Lower leg skin (tissue), 4 donors: ENCODE data around the gene HHLA2. TPM values are rescaled to one million over a fixed set of nuclear protein-coding genes. Genes with fewer than 3 reads are reported as not detected.

ENCODE experiments used
- DNase-seq, 2 donors: peaks; one replicate each; pipeline ENCODE4 v3.0.0-alpha.2; 2019; ENCODE audit warnings: low spot score in 2 of 2
- H3K4me3 ChIP-seq: fragments of 200-600 bp; sonication (generic); 2 replicates; pipeline ENCODE4 v1.5.1; 2017; ENCODE audit warnings: mild to moderate bottlenecking, low read depth; ENCODE audit not compliant: poor library complexity, severe bottlenecking
- POLR2A ChIP-seq, 2 donors: fragments of 450-650 bp; IDR thresholded peaks; one replicate each; pipeline ENCODE4 v1.6.1; 2016 to 2017; ENCODE audit warnings: antibody characterized with exemption in 2 of 2, mild to moderate bottlenecking in 1 of 2, moderate library complexity in 1 of 2
- WGBS, 2 donors: methylation state at CpG; one replicate each; pipeline ENCODE4 v1.1.5; 2018; 5-methylcytosine and 5-hydroxymethylcytosine counted together
- intact Hi-C: fragments of 100-400 bp; cut with DNase I; formaldehyde crosslinking; loops from one replicate; pipeline ENCODE4 v1.15.0; 2023; ENCODE audit warnings: low total_unique reads
- total RNA-seq, 4 donors: library from RNA; depleted of rRNA; stranded (reverse); fragments of >200 nt; gene quantifications; one replicate each; pipeline ENCODE4 v1.1.0, GENCODE V29; 2016
- TF ChIP-seq, protein P1 (sequence below), 3 donors: fragments of 450-650 bp; IDR thresholded peaks; one replicate each; pipeline ENCODE4 v1.5.1; 2016; ENCODE audit warnings: antibody characterized with exemption in 3 of 3, mild to moderate bottlenecking in 3 of 3, moderate library complexity in 2 of 3

Gene HHLA2
- total RNA-seq, 4 donors from 2014 or later = not detected

GRCh38 chr3:108328821-108329486 lies 32.6 kb downstream of the HHLA2 start:
- intact Hi-C loops = no loop called here
- no peak for DNase-seq
- no peak overlapping the region for H3K4me3 ChIP-seq
- TF ChIP-seq POLR2A (IDR thresholded peaks at IDR 0.05) = no peak
- TF ChIP-seq, protein P1, sequence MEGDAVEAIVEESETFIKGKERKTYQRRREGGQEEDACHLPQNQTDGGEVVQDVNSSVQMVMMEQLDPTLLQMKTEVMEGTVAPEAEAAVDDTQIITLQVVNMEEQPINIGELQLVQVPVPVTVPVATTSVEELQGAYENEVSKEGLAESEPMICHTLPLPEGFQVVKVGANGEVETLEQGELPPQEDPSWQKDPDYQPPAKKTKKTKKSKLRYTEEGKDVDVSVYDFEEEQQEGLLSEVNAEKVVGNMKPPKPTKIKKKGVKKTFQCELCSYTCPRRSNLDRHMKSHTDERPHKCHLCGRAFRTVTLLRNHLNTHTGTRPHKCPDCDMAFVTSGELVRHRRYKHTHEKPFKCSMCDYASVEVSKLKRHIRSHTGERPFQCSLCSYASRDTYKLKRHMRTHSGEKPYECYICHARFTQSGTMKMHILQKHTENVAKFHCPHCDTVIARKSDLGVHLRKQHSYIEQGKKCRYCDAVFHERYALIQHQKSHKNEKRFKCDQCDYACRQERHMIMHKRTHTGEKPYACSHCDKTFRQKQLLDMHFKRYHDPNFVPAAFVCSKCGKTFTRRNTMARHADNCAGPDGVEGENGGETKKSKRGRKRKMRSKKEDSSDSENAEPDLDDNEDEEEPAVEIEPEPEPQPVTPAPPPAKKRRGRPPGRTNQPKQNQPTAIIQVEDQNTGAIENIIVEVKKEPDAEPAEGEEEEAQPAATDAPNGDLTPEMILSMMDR (IDR thresholded peaks at IDR 0.05) = no peak
- WGBS, 2 donors = 29 to 38% methylated on average over 4 of the region's 4 CpGs

DNA sequence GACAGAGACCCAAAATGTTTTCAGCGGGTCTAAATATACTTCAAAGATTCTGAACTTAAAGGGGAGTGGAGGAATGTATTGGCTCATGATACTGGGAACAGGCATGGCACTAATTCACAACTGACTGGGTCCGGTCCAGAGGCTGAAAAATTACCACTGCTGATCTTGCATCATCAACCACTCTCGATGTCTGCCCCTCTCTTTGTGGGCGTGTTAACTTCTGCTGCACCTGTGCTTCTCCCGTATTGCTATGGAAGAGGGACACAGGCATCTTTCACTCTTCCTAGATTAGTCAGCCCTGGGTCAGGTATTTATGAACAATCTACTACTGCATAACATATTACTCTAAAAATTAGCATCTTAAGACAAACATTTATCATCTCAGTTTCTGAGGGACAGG lies 33.2 kb downstream of the HHLA2 start:
- no peak for DNase-seq
- TF ChIP-seq, protein P1 (IDR thresholded peaks at IDR 0.05) = no peak
- no peak for TF ChIP-seq POLR2A (IDR thresholded peaks at IDR 0.05)
- WGBS, 2 donors = 32 to 46% methylated on average over 5 of the region's 5 CpGs
- intact Hi-C loops = no loop called here
- no peak overlapping the region for H3K4me3 ChIP-seq

- no peak overlapping the region for H3K4me3 ChIP-seq
- no peak for DNase-seq
- TF ChIP-seq POLR2A (IDR thresholded peaks at IDR 0.05) = no peak
- TF ChIP-seq, protein P1 (IDR thresholded peaks at IDR 0.05) = no peak
- intact Hi-C loops = no loop called here
Observed at GRCh38 chr3:108329947-108330346, 33.6 kb downstream of the HHLA2 start.

GRCh38 chr3:108331792-108332191 lies 35.4 kb downstream of the HHLA2 start:
- intact Hi-C loops = no loop called here
- TF ChIP-seq, protein P1 (IDR thresholded peaks at IDR 0.05) = no peak
- no peak for TF ChIP-seq POLR2A (IDR thresholded peaks at IDR 0.05)
- 86 to 94% methylated on average over 3 of the region's 3 CpGs for WGBS, 2 donors
- no peak for DNase-seq
- H3K4me3 ChIP-seq = no peak overlapping the region

- WGBS, 2 donors = 93 to 95% methylated on average over 1 of the region's 1 CpG
- no peak for DNase-seq
- TF ChIP-seq POLR2A (IDR thresholded peaks at IDR 0.05) = no peak
- intact Hi-C loops = no loop called here
- no peak overlapping the region for H3K4me3 ChIP-seq
Observed at GRCh38 chr3:108333961-108334360, 37.6 kb downstream of the HHLA2 start.

- no peak overlapping the region for H3K4me3 ChIP-seq
- no peak for DNase-seq
- intact Hi-C loops = no loop called here
- 83 to 85% methylated on average over 1 of the region's 1 CpG for WGBS, 2 donors
- TF ChIP-seq, protein P1 (IDR thresholded peaks at IDR 0.05) = no peak
- no peak for TF ChIP-seq POLR2A (IDR thresholded peaks at IDR 0.05)
Observed at GRCh38 chr3:108334701-108335100, 38.4 kb downstream of the HHLA2 start.
